ENCODE data around the gene NUCB1. TPM values are rescaled to one million over a fixed set of nuclear protein-coding genes. Genes with fewer than 3 reads are reported as not detected.
"Not testable (repeated sequence)": the region's sequence is repeated elsewhere in the genome, so short reads cannot be mapped to it uniquely, and the experiment has no call there.

NUCB1 gene
- total RNA-seq (2014; rRNA removed; shearing (Covaris generic)): 91.4 and 104 TPM in 2 replicates

DNA sequence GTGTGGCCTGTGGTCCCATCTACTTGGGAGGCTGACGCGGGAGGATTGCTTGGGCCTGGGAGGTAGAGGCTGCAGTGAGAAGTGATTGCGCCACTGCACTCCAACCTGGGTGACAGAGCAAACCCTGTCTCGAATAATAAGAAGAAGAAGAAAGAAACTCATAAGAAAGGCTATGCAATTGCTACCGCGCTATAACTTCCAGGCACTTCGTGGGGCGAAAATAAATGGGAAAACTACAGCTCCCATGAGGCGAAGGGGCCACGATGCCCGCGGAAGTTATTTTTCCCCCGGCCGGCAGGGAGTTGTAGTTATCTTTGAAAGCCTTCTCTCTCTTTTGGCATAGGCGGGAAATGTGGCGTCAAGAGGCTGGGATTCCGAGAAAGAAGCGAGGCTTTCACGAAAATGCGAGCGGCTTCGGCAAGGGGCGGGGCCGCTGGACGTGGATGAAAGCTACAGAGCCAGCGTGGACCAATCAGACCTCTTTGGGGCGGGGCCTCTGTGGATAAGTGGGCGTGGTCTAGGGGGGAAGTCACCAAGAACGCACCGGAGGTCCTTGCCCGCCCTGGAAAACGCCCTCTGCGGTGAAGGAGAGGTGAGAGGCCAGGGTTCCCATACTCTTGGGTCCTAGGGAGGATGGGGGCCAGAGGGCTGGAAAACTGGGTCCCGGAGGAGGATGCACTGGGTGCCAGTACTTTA, at the start of gene NUCB1:
Gene NUCB1, plus strand, starts transcription at position 532 of the 696 bp plus-strand sequence. CDS start 485 bp downstream, outside the sequence.
- peak; percentile 91 for DNase-seq (ENCODE audit: low spot score)

DNA sequence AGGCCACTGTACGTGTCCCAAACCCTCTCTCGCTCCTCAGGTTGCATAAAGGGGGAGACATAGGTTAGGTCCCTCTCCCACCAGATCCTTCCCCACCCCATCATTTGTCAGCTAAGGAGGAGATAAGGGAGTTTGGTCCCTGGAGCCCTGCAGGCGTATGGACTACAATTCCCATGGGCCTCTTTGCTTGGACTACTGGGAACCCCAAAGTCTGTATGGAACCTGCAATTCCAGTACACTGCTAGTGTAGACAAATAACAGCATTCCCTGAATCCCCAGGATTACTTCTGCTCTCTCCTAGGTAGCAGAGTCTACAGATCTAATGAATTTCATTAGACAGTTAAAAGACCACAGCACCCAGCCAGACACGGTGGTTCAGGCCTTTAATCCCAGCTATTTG, 47.8 kb upstream of the NUCB1 start:
- no peak for DNase-seq (ENCODE audit: low spot score)

DNA sequence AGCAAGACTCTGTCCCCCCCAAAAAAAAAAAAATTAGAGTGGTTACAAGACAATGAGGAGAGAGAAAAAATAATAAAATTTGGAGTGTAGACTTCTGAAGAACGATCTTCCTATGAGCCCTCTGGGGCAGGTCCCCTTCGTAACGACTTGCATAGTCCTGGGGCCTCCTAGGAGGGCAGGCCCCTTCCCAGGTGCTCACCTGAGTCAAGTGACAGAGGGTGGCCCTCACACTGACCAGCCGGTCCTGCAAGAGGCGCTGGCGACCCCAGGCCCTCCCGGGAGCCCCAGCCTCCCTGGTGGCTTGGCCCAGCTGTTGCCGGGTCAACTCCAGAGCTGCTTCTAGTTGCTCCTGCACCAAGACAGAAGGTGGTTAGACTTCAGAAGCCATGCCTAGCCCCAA, 46.6 kb upstream of the NUCB1 start:
- no peak for DNase-seq (ENCODE audit: low spot score)

- no peak for DNase-seq (ENCODE audit: low spot score)
Observed at GRCh38 chr19:48854103-48854502, 46.0 kb upstream of the NUCB1 start.

DNA sequence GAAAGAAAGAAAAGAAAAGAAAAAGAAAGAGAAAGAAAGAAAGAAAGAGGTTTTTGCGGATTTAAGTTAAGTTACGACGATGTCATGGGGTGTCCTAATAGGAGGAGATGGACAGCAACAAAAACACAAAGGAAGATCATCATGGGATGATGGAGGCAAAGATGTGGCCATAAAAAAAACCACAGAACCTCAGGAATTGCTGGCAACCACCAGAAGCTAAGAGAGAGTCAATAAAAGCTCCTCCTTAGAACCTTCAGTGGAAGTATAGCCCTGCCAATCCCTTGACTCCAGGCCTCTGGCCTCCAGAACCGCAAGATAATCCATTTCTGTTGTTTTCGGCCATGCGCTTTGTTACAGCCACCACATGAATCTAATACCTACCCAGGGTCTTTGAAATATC, 43.2 kb upstream of the NUCB1 start:
- peak; percentile 56 for DNase-seq (ENCODE audit: low spot score)

DNA sequence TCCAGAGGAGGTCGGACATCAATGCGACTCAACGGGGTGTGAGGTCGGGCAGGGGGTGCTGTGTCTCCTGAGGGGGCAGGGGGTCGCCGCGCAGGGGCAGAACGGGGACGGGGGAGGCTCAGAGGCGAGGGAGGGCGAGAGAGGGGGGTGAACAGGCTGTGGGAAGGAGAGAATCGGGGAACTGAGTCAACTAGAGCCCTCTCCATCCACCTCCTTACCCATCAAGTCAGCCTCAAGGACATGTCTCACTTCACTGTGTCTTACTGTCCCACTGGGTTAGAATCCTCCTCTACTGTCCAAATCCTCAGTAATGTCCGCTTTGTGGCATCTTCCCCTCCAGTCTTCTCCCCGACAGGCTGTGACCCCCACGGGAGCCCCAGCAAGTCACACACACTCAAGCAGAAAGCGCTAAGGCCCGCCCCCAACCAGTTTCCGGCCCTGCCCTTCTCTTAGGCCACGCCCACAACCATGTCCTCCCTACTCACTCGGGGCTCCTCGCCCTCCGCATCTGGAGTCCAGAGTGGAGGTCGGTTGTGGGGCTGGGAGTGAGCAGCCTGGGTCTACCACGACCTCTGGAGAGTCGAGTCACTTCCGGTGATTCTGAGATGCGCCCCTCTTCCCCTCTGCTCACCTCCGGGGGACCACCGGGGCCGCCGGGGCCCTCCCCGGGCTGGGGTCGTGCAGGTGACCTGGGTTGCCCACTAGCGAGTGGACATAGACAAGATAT, 41.0 kb upstream of the NUCB1 start:
- no peak for DNase-seq (ENCODE audit: low spot score)

GRCh38 chr19:48859711-48860572, 40.2 kb upstream of the NUCB1 start:
- DNase-seq (ENCODE audit: low spot score): no peak

- DNase-seq (ENCODE audit: low spot score): no peak
Observed at GRCh38 chr19:48861313-48861712, 38.8 kb upstream of the NUCB1 start.

DNA sequence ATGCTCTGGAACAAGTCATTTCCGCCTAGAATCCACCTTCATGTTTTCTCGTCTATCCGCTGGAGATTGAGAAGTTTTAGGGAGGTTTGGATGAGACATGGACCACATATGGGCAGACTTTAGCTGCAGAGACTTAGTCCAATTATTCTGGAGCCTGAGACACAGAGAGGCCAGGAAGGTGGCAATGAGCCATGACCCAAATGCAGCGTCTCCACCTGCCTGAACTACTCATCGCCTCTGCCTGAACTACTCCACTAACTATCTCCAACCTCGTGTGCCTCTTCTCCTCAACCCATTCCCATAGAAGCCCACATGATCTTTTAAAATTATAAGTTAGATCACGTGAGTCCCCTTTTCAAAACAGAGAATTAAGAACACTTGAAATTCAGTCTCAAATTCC, 37.3 kb upstream of the NUCB1 start:
- DNase-seq (ENCODE audit: low spot score): no peak

- no peak for DNase-seq (ENCODE audit: low spot score)
Observed at GRCh38 chr19:48866692-48867091, 33.4 kb upstream of the NUCB1 start.

GRCh38 chr19:48867123-48867745, 32.9 kb upstream of the NUCB1 start:
- no peak for DNase-seq (ENCODE audit: low spot score)

DNA sequence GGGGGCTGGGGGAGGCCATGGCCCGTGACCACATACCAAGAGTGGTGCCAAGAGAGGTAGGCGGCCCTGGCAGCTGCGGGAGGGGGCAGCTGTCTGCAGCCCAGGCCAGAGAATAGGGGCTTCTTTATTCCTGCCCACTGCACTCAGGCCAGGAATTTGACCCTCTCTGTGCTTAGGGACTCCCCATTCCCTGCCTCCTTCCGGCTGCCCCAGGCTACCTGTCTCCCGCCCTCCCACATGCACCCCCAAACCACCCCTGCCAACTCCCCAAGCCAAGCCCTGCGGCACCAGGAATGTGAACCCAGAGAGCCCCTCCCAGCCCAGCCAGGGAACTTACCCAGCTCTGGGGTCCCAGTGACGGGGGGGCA, 32.4 kb upstream of the NUCB1 start:
- DNase-seq (ENCODE audit: low spot score): no peak

DNA sequence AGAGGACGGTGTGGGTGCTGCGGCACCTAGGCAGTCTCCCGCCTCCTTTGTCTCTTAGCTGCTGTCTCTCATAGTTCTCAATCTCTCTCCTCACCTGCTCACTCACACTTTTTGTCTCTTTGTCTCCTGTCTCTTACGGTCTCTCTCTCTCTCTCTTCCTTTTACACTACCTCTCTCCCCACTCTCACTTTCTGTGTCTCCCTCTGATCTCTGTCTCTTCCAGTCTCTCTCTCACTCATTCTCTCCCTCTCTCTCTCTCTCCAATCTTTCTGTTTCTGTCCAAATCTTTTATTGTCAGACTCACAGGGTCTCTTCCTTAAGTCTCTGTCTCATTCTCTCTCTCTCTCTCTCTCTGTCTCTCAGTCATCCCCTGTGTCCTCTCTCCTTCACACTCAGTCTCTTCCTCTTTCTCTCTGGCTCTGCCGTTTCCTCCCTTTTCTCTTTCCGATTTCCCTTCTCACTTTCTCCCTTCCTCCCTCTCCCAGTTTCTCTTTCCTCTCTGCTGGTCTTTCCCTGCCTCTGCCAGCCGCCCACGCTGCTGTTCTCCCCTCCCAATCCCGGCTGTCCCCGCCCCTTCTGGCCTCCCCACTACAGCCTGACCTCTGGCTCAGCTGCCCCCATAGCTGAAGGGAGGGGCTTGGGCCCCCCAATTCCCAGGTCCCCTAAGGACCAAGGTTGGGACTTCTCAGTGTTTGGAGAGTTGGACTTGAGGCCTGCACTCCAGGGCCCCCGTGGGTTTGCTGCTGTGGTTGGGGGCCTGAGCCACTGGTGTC, 31.8 kb upstream of the NUCB1 start, which contains the start of gene PLEKHA4:
Gene PLEKHA4, minus strand, starts transcription at position 504 of the 773 bp plus-strand sequence. CDS start 997 bp downstream, outside the sequence.
- DNase-seq (ENCODE audit: low spot score): no peak

GRCh38 chr19:48870048-48870447, 30.1 kb upstream of the NUCB1 start:
- no peak for DNase-seq (ENCODE audit: low spot score)

- not testable (repeated sequence) for DNase-seq (ENCODE audit: low spot score)
Observed at GRCh38 chr19:48871471-48872181, 28.5 kb upstream of the NUCB1 start.

GRCh38 chr19:48872182-48872883, 27.8 kb upstream of the NUCB1 start, which contains the start of gene PPP1R15A:
Gene PPP1R15A, plus strand, starts transcription at chr19:48872421. Its CDS starts 813 bp downstream, at chr19:48873234.
- DNase-seq (ENCODE audit: low spot score): peak; percentile 90

DNA sequence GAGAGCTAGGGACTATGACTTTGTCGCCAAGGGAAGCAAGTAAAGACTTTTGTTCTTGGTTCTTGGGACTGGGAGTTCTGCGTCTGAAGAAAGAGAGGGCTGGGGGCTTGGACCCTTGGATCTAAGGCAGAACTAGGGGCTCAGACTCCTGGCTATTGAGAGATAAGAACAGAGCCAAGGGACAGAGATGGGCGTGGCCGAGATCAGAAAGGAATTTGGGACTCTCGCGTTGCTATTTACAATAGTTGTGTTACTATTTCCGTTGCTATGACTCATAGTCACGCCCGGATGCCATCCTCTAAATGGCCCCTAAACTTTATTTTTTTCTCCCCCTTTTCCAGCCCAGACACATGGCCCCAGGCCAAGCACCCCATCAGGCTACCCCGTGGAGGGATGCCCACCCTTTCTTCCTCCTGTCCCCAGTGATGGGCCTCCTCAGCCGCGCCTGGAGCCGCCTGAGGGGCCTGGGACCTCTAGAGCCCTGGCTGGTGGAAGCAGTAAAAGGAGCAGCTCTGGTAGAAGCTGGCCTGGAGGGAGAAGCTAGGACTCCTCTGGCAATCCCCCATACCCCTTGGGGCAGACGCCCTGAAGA, 27.1 kb upstream of the NUCB1 start:
- peak; percentile 93 for DNase-seq (ENCODE audit: low spot score)

GRCh38 chr19:48873476-48874302, 26.4 kb upstream of the NUCB1 start:
- DNase-seq (ENCODE audit: low spot score): no peak

All from A172 (cell line).